Astrocyte (in vitro differentiated cells and primary cell): ENCODE measurements around the gene CHMP2A. TPM values are rescaled to one million over a fixed set of nuclear protein-coding genes. Genes with fewer than 3 reads are reported as not detected.
A peak's percentile ranks its signal among the peaks of the same experiment; 100 is the strongest.
"Not testable (repeated sequence)": the region's sequence is repeated elsewhere in the genome, so short reads cannot be mapped to it uniquely, and the experiment has no call there.

Experiments
- DNase-seq: peaks from one replicate; pipeline ENCODE4 v3.0.0-alpha.2; 2010; ENCODE audit warnings: low read depth
- FAIRE-seq: peaks from 2 replicates; lab custom pipeline; 2011; peaks lifted over from hg19 to GRCh38; lab: Jason Lieb, UNC
- H2AFZ ChIP-seq: 2 replicates; pipeline ENCODE4 v1.6.0; 2012; ENCODE audit warnings: low read depth, low read length, inconsistent platforms
- H3K27ac ChIP-seq: 2 replicates; pipeline ENCODE4 v1.5.1; 2011; ENCODE audit warnings: low read depth, low read length, inconsistent platforms
- H3K27me3 ChIP-seq: 2 replicates; pipeline ENCODE4 v1.6.0; 2011; ENCODE audit warnings: low read length, inconsistent platforms; ENCODE audit not compliant: insufficient read depth
- H3K36me3 ChIP-seq: 2 replicates; pipeline ENCODE4 v1.5.1; 2011; ENCODE audit warnings: low read length, inconsistent platforms; ENCODE audit not compliant: insufficient read depth
- H3K4me1 ChIP-seq: 2 replicates; pipeline ENCODE4 v1.5.1; 2011; ENCODE audit warnings: low read length, inconsistent platforms; ENCODE audit not compliant: insufficient read depth
- H3K4me2 ChIP-seq: 2 replicates; pipeline ENCODE4 v1.6.0; 2012; ENCODE audit warnings: low read length, inconsistent platforms
- H3K4me3 ChIP-seq: 2 replicates; pipeline ENCODE4 v1.5.1; 2011; ENCODE audit warnings: low read depth, mild to moderate bottlenecking, low read length, inconsistent platforms; ENCODE audit not compliant: insufficient read depth
- H3K79me2 ChIP-seq: 2 replicates; pipeline ENCODE4 v1.6.0; 2012; ENCODE audit warnings: mild to moderate bottlenecking, low read length, inconsistent platforms; ENCODE audit not compliant: insufficient read depth
- H3K9ac ChIP-seq: 2 replicates; pipeline ENCODE4 v1.6.0; 2012; ENCODE audit warnings: mild to moderate bottlenecking, low read length, inconsistent platforms
- H3K9me3 ChIP-seq: 2 replicates; pipeline ENCODE4 v1.5.1; 2012; ENCODE audit warnings: low read depth, mild to moderate bottlenecking, low read length, inconsistent platforms; ENCODE audit not compliant: insufficient read depth
- H4K20me1 ChIP-seq: 2 replicates; pipeline ENCODE4 v1.6.0; 2012; ENCODE audit warnings: low read length, inconsistent platforms; ENCODE audit not compliant: insufficient read depth
- H3K27ac Mint-ChIP-seq: one replicate; pipeline ENCODE4 v1.8.0; 2021; ENCODE audit warnings: mild to moderate bottlenecking, mixed read lengths; ENCODE audit not compliant: unreplicated experiment
- H3K27me3 Mint-ChIP-seq: one replicate; pipeline ENCODE4 v1.8.0; 2021; ENCODE audit warnings: low read depth, mixed read lengths; ENCODE audit not compliant: unreplicated experiment
- H3K36me3 Mint-ChIP-seq: one replicate; pipeline ENCODE4 v1.8.0; 2021; ENCODE audit warnings: low read depth, mixed read lengths; ENCODE audit not compliant: unreplicated experiment
- H3K4me1 Mint-ChIP-seq: one replicate; pipeline ENCODE4 v1.8.0; 2021; ENCODE audit warnings: low read depth, mixed read lengths; ENCODE audit not compliant: unreplicated experiment
- H3K4me3 Mint-ChIP-seq: one replicate; pipeline ENCODE4 v1.8.0; 2021; ENCODE audit warnings: mild to moderate bottlenecking, moderate library complexity, mixed read lengths; ENCODE audit not compliant: unreplicated experiment
- H3K9me3 Mint-ChIP-seq: one replicate; pipeline ENCODE4 v1.8.0; 2021; ENCODE audit warnings: mild to moderate bottlenecking, mixed read lengths; ENCODE audit not compliant: unreplicated experiment
- EZH2 ChIP-seq: IDR thresholded peaks from 2 replicates; pipeline ENCODE4 v1.6.1; 2012; ENCODE audit warnings: mild to moderate bottlenecking, low read length, inconsistent platforms; ENCODE audit not compliant: insufficient read depth
- total RNA-seq: library from RNA; stranded (reverse); gene quantifications from 2 replicates; pipeline ENCODE4 v1.2.1, GENCODE V29; 2021
- TF ChIP-seq, protein P1 (sequence below): IDR thresholded peaks from 2 replicates; pipeline ENCODE4 v1.5.1; 2011; ENCODE audit warnings: low read depth, mild to moderate bottlenecking, inconsistent platforms, low read length, moderate library complexity; ENCODE audit not compliant: insufficient read depth

Gene CHMP2A
- total RNA-seq, 1 donor from 2014 or later: 71.3 TPM

DNA sequence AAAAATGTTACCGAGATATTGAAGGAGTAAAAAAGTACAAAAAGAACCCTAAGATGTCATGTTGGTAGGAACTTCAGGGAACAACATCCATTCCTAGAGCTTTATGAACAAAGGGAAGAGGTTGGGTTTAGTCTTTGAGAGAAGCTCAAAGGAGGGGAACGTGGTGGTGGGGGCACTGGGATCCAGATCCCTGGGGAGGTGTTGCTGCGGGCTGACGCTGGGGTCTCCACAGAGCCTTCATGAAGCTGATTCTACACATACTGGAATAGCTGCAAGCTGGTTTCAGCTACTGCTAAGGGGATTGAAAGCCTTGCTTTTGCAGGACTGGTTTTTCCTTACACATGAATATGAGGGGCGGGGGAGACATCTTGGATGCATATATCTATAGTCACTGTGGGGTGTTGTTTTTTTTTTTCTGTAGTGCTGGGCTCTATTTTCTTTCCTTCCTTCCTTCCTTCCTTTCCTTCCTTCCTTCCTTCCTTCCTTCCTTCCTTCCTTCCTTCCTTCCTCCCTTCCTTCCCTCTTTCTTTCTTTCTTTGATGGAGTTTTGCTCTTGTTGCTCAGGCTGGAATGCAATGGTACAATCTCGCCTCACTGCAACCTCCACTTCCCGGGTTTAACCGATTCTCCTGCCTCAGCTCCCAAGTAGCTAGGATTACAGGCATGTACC lies 24.7 kb upstream of the CHMP2A start:
- Histone ChIP-seq H3K36me3 (peaks cover 4% of the 10 kb centered on the region), H3K79me2 (peaks cover 62% of the 10 kb centered on the region), H3K9me3 (no peaks in the 10 kb centered on the region), H4K20me1 (peaks cover 25% of the 10 kb centered on the region), H3K27me3 (no peaks in the 10 kb centered on the region), H3K4me2 (no peak overlapping the region), H3K27ac (no peak overlapping the region), H3K9ac (no peak overlapping the region), H3K4me1 (peaks cover 6% of the 10 kb centered on the region), H2AFZ (no peak overlapping the region), H3K4me3 (no peak overlapping the region)
- H3K4me3 Mint-ChIP-seq: no peak overlapping the region
- H3K27me3 Mint-ChIP-seq: no peaks in the 10 kb centered on the region
- FAIRE-seq (no peak), DNase-seq (no peak)
- H3K27ac Mint-ChIP-seq: no peak overlapping the region
- TF ChIP-seq EZH2: no peak
- TF ChIP-seq, protein P1, sequence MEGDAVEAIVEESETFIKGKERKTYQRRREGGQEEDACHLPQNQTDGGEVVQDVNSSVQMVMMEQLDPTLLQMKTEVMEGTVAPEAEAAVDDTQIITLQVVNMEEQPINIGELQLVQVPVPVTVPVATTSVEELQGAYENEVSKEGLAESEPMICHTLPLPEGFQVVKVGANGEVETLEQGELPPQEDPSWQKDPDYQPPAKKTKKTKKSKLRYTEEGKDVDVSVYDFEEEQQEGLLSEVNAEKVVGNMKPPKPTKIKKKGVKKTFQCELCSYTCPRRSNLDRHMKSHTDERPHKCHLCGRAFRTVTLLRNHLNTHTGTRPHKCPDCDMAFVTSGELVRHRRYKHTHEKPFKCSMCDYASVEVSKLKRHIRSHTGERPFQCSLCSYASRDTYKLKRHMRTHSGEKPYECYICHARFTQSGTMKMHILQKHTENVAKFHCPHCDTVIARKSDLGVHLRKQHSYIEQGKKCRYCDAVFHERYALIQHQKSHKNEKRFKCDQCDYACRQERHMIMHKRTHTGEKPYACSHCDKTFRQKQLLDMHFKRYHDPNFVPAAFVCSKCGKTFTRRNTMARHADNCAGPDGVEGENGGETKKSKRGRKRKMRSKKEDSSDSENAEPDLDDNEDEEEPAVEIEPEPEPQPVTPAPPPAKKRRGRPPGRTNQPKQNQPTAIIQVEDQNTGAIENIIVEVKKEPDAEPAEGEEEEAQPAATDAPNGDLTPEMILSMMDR: no peak
- H3K9me3 Mint-ChIP-seq: no peaks in the 10 kb centered on the region
- H3K4me1 Mint-ChIP-seq: peaks cover 2% of the 10 kb centered on the region
- peaks cover 15% of the 10 kb centered on the region for H3K36me3 Mint-ChIP-seq

- Mint-ChIP-seq H3K9me3 (no peaks in the 10 kb centered on the region), H3K4me3 (peak overlapping the region; percentile 5), H3K36me3 (peaks cover 15% of the 10 kb centered on the region), H3K27ac (no peak overlapping the region), H3K4me1 (peaks cover 8% of the 10 kb centered on the region), H3K27me3 (no peaks in the 10 kb centered on the region)
- DNase-seq (no peak), FAIRE-seq (no peak)
- Histone ChIP-seq H3K27me3 (no peaks in the 10 kb centered on the region), H3K36me3 (peaks cover 4% of the 10 kb centered on the region), H3K9me3 (no peaks in the 10 kb centered on the region), H3K4me3 (no peak overlapping the region), H2AFZ (no peak overlapping the region), H3K4me2 (no peak overlapping the region), H3K27ac (no peak overlapping the region), H3K4me1 (peaks cover 16% of the 10 kb centered on the region), H3K79me2 (peaks cover 58% of the 10 kb centered on the region), H4K20me1 (peaks cover 25% of the 10 kb centered on the region), H3K9ac (no peak overlapping the region)
- no peak for TF ChIP-seq EZH2
- TF ChIP-seq, protein P1: no peak
Observed at GRCh38 chr19:58578012-58578925, 23.4 kb upstream of the CHMP2A start.

- H3K36me3 ChIP-seq, H3K27me3 ChIP-seq, H3K27ac ChIP-seq, H2AFZ ChIP-seq, DNase-seq, H3K27me3 Mint-ChIP-seq, H3K4me1 Mint-ChIP-seq, H3K9me3 Mint-ChIP-seq, H3K9ac ChIP-seq, H3K4me3 ChIP-seq, FAIRE-seq, H3K9me3 ChIP-seq, H3K4me2 ChIP-seq: not testable (repeated sequence)
- peak overlapping the region; percentile 44 for H3K27ac Mint-ChIP-seq
- Histone ChIP-seq H3K4me1 (peaks cover 16% of the 10 kb centered on the region), H4K20me1 (peaks cover 25% of the 10 kb centered on the region), H3K79me2 (peaks cover 52% of the 10 kb centered on the region)
- H3K36me3 Mint-ChIP-seq: peaks cover 15% of the 10 kb centered on the region
- peak overlapping the region; percentile 54 for H3K4me3 Mint-ChIP-seq
Observed at GRCh38 chr19:58577581-58577980, 22.7 kb upstream of the CHMP2A start.
